Kasumi-1 (cell line): ENCODE data around the gene IL36RN.

ENCODE experiments used
- DNase-seq, 2 experiments: peaks; one replicate each; lab custom pipeline; 2025; lab: John Stamatoyannopoulos, UW

Gene IL36RN

DNA sequence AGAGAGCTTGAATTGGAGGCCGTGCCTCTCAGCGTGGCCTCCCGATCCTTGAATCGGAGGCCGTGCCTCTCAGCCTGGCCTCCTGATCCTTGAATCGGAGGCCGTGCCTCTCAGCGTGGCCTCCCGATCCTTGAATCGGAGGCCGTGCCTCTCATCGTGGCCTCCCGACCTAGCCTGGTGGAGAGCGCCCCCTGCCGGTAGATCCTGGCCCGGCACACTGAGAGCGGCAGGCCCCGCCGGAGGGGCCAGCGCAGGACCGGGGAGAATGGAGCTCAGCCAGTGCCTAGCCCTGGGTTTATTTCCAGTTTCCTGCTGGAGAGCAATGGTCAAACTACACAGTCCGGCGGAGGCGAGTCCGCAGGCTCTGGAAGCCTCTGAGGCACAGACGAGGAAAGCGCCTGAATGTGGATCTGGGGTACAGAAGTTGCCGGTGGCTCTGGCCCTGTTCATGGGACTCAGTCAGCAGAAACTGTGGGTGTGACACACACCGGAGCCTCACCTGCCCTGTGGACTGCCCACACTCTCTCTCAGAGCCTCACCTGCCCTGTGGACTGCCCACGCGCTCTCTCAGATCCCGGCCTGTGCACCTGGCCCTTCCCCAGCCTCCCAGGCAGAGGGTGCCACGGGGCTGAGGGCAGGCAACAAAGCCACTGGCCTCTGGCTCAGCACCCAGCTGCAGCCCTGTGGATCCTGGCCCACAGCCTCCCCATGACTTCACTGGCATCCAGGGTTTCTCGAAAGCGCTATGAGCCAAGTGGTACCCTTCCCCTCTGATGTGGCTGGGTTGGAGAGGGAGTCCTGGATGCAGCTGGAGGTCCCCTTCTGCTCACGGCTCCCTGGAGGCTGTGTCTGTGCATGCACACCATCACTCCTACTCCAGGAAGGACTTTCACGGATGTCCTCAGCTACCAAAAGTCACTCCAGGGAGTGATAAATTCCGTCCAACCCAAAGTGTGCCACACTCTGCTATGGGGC lies 7.8 kb upstream of the IL36RN start:
- DNase-seq = no peak

DNA sequence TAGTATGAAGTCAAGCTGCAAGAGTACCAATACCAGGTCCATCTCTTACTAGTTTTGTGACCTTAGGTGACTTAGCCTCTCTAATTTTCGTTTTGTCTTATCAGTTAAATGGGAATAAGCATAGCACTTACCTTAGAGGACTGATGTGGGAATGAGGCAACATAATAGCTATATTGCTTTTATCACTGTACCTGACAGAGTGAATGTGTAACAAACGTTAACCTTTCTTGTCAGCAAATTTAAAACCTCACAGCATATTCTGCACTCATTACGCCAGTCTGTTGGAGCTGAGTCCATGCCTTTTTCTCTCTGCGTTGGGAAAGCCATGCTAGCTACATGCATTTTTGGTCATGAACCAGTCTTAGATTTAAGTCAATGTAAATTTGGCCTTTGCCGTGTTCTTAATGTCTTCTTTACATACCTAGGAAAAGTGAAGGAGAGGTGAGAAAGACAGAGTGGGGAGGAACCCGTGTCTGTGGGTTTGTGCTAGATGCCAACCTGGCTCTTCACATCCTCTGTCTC lies 6.5 kb upstream of the IL36RN start, which contains the start of gene IL36B:
Gene IL36B, minus strand, starts transcription at position 472 of the 522 bp plus-strand sequence.
- no peak for DNase-seq

DNA sequence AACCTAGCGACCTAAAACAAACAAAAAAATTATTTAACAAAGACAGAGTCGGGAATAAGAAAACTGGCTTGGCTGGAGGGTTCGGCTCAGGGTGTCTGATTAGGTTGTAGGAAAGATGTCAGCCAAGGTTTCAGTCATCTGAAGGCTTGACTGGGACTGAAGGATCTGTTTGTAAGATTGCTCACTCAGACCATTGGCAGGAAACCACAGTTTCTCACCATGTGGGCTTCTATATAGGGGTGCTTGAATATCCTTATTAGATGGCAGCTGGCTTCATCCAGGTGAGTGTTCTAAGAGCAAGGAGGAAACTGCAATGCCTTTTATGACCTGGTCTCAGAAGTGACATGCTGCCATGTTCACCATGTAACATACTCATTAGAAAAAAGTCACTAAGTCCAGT lies 5.3 kb upstream of the IL36RN start:
- DNase-seq = no peak

DNA sequence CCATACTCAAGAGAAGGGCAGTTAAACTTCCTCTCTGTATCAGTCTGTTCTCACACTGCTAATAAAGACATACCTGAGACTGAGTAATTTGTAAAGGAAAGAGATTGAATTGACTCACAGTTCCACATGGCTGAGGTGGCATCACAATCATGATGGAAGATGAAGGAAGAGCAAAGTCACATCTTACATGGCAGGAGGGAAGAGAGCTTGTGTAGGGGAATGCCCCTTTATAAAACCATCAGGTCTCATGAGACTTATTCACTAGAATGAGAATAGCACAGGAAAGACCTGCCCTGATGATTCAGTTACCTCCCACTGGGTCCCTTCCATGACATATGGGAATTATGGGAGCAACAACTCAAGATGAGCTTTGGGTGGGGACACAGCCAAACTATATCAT lies 4.9 kb upstream of the IL36RN start:
- DNase-seq = no peak

DNA sequence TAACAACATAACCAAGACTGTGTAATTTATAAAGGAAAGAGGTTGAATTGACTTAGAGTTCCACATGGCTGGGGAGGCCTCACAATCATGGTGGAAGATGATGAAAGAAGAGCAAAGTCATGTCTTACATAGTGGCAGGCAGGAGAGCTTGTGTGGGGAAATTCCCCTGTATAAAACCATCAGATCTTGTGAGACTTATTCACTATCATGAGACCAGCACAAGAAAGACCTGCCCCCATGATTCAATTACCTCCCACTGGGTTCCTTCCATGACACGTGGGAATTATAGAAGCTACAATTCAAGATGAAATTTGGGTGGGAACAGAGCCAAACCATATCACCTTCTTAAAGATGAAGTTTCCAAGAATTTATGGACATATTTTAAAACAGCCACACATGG lies 2.5 kb upstream of the IL36RN start:
- DNase-seq = no peak

DNA sequence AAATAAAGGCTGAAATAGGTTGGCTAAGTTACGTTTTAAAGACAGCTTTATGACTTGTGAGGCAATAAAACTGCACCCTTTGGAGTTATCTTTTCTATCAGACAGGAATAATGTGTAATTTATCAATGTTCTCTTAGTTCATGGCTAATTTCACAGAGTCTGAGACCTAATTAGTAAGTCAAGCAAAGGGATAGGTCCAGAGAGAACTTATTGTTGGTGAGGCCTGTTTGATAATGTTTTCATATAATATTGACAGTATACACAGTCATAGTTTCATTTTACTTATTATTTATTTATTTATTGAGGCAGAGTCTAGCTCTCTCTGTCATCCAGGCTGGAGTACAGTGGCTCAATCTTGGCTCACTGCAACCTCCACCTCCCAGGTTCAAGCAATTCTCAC lies 1.9 kb upstream of the IL36RN start:
- no peak for DNase-seq

DNA sequence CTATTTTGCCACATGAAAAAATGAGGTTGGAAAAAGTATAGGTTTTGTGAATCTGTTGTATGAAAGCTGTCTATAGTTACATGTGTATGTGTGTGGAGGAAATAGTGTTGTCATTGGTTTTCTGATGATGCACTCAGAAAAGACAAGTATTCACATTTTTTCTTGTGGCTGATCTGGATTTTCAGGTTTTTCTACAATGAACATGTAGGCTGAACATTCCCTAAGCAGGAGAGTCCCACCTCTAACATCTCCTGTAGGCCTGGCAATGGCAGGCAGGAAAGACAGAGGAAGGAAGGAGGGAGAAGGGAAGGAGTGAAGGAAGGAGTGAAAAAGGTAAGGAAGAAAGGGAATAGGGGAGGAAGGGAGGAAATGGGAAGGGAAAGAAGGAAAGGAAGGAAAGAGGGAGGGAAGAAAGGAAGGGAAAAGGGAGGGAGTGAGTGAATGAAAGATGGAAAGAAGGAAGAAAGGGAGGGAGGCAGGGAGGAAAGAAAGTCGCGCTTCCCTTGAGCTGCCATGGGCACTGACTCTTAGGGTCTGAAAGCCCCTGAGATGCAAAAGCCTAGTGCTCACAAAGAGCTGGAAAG lies 495 bp upstream of the IL36RN start:
- no peak for DNase-seq

DNA sequence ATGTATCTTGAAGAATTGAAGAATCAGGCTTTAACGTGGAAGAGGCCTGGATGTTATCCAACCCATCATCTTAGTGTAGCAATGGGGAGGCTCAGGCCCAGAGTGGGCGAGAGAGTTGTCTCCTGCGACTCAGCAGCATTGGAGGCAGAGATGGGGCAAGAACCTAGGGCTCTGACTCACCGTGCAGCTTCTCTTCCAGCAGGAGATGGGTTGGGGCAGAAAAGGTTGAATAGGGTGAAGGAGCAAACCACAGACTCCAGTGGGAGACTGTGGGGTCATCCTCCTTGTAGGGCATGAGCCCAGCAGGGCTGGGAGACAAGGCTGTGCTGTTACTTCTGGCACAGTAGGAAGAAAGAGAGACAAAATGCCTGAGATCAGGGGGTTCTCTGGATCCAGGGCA lies 1.4 kb downstream of the IL36RN start:
- no peak for DNase-seq

DNA sequence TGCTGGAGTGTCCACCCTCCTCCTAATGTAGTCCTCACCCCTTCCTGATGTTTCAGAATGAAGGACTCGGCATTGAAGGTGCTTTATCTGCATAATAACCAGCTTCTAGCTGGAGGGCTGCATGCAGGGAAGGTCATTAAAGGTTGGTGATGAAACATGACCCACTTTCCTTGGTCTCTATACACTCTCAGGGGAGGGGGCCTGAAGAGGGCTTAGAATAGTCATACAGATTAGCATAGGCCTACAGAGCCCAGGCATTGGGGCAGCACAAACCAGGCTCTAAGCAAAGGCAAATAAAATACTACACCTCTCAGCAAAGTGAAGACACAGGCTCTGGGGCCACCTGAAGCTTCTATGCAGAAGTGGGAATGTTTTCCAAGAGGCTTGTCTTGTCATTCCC lies 1.8 kb downstream of the IL36RN start:
- DNase-seq = no peak

DNA sequence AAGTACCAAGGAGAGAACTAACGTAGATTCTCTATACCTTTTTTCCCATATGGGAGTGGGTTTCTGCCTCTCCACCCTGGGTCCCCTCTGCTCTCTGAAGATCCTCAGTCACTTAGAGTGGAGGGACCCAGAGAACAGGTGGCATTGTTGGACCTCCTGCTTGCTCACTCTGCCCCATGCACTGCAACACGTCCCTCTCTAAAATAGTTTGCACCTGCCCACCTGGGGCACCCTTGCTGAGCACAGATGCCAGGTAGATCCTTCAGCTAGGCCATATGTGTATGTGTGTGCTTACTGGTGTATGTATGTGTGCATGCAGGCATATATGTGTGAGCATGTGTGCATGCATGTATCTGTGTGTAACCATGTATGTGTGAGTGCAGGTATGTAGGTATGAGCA lies 2.2 kb downstream of the IL36RN start:
- DNase-seq = no peak

DNA sequence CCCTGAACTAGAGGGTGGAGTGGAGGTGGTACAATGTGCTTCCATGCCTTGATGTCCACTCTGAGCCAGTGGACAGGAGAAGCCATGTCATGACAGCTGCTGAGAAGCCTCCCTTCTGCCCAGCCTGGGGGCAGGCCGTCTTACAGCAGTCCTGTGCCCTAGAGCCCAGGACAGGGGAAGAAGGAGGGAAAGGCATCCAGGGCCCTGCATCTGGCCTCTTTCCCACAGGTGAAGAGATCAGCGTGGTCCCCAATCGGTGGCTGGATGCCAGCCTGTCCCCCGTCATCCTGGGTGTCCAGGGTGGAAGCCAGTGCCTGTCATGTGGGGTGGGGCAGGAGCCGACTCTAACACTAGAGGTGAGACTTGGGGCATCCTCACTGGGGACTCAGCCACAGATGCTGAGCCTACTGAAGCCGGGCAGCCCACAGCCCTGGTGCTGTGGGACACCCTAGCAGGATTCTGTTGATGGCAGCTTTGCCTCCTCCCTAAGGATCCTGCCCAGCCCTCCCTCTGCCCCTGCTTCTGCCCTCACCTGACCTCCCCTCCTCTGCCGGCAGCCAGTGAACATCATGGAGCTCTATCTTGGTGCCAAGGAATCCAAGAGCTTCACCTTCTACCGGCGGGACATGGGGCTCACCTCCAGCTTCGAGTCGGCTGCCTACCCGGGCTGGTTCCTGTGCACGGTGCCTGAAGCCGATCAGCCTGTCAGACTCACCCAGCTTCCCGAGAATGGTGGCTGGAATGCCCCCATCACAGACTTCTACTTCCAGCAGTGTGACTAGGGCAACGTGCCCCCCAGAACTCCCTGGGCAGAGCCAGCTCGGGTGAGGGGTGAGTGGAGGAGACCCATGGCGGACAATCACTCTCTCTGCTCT lies 3.1 kb downstream of the IL36RN start:
- no peak for DNase-seq

DNA sequence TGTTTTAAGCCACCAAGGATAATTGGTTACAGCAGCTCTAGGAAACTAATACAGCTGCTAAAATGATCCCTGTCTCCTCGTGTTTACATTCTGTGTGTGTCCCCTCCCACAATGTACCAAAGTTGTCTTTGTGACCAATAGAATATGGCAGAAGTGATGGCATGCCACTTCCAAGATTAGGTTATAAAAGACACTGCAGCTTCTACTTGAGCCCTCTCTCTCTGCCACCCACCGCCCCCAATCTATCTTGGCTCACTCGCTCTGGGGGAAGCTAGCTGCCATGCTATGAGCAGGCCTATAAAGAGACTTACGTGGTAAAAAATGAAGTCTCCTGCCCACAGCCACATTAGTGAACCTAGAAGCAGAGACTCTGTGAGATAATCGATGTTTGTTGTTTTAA lies 5.3 kb downstream of the IL36RN start:
- DNase-seq = no peak

DNA sequence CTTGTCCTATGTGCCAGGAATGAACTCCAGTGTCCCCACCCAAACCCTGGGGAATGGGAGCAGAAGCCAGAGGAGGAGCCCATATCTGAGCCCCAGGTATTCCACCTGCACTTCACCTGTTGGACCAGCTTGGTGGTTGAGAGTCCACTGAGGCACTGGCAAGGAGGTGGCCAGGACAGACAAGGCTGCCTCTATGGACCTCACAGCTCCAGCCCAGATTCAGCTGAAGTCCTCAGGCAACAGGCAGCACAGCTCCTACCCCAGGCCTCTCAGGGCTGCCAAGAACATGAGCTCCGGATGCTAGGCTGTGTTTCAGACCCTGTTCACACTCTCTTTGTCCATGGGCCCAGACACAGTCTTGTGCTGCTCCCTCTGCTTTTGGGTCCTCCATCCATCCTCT lies 5.9 kb downstream of the IL36RN start:
- DNase-seq = no peak

DNA sequence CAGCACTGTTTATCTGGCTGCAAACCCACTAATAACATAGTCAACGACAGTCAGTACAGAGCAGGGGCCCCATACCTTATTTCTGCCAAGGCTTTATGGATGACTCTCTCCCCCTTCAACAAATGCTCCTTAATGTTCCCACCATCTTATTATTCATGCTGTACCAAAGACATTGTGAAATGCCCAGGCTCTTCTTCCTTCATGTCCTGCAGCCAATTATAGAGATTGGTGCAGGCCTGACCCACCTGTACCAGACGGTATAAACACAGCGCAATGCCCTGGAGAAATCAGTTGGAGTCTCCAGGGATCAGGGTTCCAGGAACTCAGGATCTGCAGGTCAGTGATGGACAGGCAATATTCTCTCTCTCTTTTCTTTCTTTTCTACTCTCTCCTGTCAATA lies 8.7 kb downstream of the IL36RN start, which contains the start of gene IL1F10:
Gene IL1F10, plus strand, starts transcription at position 290 of the 400 bp plus-strand sequence. CDS start 4,769 bp downstream, outside the sequence.
- no peak for DNase-seq

DNA sequence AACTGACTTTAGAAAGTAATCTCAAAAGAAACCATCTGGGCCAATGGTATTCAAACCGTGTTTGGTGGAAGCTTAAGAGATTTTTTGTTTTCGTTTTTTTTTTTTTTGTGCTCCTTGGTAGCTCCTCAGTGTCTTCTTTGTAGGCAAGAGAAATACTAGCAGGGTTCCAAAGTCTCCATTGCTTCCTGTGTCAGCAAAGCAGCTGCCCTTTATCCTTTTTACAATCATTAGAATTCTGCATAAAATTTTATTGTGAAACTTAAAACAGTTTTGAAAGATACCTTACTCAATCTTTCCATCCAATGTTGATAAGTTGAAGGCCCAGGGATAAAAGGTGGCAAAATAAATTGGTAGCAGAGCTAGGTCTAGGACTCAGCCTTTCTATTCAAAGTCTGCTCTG lies 9.3 kb downstream of the IL36RN start:
- no peak for DNase-seq

DNA sequence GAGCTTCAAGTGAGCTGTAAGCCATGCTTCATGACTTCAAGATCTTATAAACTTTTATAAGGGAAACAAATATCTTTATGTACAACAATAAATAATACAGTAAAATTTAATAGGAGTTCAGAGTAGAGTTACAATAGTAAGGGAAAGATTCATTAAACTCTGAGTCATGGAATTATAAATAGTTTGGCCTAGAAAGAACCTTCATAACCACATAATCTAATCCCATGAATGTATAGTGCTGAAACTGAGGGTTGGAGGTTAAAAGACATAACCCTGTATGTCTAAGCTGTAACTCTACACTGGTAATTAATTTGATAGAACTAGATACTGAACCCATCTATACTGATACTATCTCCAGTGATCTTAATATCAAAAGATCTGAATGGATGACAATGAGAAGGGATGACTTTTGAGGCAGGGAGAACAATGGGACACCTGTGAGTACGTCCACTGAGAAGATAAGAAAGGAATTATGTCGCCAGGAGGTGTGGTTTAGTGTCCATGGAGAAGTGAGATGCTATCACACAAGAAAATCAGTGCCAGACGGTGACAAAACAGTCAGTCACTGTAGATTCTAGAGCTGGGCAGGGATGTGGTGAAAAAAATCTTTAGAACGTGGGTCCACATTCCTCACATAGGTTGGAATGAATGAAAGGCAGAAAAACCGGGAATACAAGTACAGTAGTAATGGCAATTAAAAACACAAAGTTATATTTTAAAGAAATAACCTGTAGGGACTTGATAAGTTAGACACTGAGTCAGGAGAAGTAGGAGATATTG lies 9.9 kb downstream of the IL36RN start:
- DNase-seq = no peak

DNA sequence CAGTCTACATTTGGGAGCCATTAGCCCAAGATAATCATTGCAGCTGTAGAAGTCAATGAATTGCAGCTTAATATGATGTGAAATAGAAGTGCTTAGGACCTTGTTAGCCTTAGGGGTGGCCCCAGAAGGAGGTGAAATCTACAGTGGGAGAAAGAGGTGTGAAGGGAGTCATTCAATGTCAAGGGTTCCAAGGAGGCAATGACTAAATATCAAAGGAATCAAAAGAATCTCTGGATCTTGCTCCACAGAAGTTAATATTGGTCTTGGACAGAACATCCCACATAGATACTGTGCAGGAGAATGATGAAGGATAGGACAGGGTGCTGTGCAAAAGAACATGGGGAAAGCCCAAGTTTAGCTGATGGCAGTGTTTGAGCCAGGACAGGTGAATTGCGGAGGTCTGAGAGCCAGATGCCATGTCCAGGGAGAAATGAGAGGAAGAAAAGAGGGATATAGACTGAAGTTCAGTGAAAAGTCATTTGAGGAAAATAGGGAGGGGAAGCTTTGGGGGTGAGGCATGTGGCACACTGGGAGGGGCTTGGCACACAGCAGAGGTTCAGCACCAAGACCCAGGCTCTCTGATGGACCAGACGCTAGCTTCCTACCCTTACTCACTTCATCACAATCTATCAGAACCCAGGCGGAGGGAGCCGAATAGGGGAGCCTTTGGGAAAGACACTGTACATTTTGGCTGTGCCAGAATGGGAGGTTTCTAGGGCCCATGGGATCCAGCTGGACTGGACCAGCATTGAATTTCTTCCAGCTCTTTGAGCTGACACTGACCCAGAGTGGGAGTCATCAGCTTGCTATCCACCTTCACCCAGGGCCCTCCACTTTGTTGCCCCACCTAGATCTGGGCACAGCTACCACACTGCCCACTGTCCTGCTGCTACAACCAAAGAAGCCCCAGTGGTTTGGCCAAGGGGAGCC lies 10.9 kb downstream of the IL36RN start:
- DNase-seq = no peak

DNA sequence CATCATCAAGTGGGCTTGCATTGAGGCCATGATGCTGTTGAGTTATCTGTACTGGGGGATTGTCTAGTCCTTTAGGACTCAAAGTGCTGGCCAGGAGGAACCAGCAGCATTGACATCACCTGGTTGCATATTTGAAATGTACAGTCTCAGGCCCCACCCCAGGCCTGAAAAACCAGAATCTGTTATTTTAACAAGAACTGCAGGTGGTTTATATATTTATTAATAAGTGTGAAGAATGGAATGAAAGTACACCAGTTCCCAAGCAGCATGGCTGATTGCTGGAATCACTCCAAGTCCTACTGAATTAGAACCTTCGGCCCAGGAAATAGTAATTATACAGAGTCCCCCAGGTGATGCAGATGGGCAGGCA lies 11.6 kb downstream of the IL36RN start:
- DNase-seq = no peak

DNA sequence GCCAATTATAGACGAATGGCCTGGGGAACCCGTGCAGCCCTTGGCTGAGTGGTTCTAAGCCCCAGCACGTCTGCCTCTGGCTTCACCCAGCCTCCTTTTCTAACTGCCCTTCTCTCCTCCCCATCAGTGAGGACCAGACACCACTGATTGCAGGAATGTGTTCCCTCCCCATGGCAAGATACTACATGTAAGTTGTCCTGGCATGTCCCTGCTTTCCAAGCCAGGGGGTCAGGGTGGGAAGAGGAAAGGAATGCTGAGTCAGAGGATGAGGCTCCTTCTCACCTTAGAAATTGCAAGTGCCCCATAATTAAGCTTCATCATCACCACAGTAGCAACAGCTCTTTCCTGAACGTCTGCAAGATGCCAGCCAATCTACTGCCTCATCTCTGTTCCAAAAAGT lies 13.6 kb downstream of the IL36RN start:
- no peak for DNase-seq

DNA sequence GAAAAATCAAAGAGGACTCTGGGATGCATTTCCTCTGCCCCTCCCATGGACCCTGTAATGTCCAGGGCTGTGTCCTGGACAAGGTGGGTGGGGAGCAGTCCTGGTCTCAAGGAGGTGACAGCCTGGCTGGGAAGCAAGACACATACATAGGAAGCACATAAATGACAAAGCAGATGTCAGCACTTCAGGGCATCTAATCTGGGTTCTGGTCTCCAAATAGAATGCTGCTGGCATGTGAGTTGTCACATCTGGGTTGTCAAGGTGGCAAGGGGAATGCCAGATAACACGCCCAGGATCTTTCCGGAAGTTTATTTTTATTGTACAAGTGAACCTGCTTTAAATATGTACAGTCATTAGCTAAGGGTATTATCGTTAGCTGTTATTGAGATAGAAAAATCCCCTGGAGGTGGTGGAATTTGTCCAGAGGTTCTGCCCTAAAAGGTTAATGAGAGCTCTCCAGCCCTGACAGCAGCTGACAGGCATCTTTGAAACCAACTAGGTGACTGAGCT lies 14.4 kb downstream of the IL36RN start:
- no peak for DNase-seq
